Measurements from ENCODE around the gene SEZ6L.

SEZ6L gene

GRCh38 chr22:26161746-26162145 is 7.5 kb upstream of the SEZ6L start:
- CTCF ChIA-PET = no interaction called here
- no peak for DNase-seq (ENCODE audit: low spot score)
- POLR2A ChIA-PET (ENCODE audit: low non-redundant PET) = no interaction called here
- no peak for TF ChIP-seq CTCF (conservative IDR thresholded peaks at IDR 0.05; ENCODE audit: low read depth)
- H3K27ac ChIP-seq = no peak overlapping the region

GRCh38 chr22:26162926-26163325 is 6.3 kb upstream of the SEZ6L start:
- H3K27ac ChIP-seq = no peak overlapping the region
- CTCF ChIA-PET = interaction anchor here (1.0 kb wide), 1 partner anchor 10 kb away, joined by 3 read pairs; no protein-coding TSS in a partner anchor
- no peak for TF ChIP-seq CTCF (conservative IDR thresholded peaks at IDR 0.05; ENCODE audit: low read depth)
- no peak for DNase-seq (ENCODE audit: low spot score)
- POLR2A ChIA-PET (ENCODE audit: low non-redundant PET) = no interaction called here

DNA sequence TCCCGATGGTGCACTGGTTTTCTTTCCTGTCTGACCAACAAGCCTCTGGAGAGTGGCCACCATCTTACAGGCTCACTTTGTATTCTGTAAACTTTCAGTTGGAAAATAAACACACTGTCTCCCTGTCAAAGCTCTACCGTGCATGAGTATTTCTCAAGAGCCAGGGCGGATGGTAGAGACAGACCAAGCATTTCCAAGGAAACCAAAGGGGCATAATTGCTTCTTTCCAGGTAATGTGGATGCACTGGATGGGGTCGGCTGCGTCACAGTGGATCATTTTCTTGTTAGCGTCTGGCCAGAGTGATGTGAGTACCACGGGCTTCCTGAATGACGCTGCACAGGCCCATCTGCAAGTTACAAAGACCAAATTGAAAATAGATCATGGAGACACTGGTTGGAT is 5.1 kb upstream of the SEZ6L start:
- ChIA-PET CTCF (no interaction called here), POLR2A (ENCODE audit: low non-redundant PET) (no interaction called here)
- no peak for DNase-seq (ENCODE audit: low spot score)
- TF ChIP-seq CTCF (conservative IDR thresholded peaks at IDR 0.05; ENCODE audit: low read depth) = no peak
- H3K27ac ChIP-seq = no peak overlapping the region

GRCh38 chr22:26168330-26168851 is 871 bp upstream of the SEZ6L start:
- no peak overlapping the region for H3K27ac ChIP-seq
- no peak for TF ChIP-seq CTCF (conservative IDR thresholded peaks at IDR 0.05; ENCODE audit: low read depth)
- ChIA-PET POLR2A (ENCODE audit: low non-redundant PET) (no interaction called here), CTCF (no interaction called here)
- DNase-seq (ENCODE audit: low spot score) = no peak

DNA sequence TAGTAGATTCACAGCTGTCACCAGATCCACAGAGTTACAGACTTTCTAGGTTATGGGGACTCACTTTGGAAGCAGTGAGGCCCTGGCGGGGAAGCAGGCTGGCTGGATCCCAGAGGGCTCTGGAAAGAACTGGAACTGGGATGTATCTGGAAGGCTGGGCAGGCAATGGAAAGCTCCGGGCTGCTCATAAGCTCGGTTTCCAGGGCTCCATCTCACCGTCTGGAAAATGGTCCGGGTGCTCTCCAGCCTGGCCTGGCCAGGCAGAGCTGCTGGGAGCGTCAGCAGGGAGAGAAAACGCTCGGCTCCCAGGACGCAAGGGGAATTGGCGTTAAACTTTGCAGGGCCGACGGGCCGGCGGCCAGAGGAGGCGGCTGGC is 335 bp upstream of the SEZ6L start:
- no peak for TF ChIP-seq CTCF (conservative IDR thresholded peaks at IDR 0.05; ENCODE audit: low read depth)
- POLR2A ChIA-PET (ENCODE audit: low non-redundant PET) = no interaction called here
- CTCF ChIA-PET = no interaction called here
- no peak for DNase-seq (ENCODE audit: low spot score)
- H3K27ac ChIP-seq = no peak overlapping the region

- ChIA-PET CTCF (no interaction called here), POLR2A (ENCODE audit: low non-redundant PET) (no interaction called here)
- no peak overlapping the region for H3K27ac ChIP-seq
- no peak for DNase-seq (ENCODE audit: low spot score)
- no peak for TF ChIP-seq CTCF (conservative IDR thresholded peaks at IDR 0.05; ENCODE audit: low read depth)
These were observed 840 bp downstream of the SEZ6L start for GRCh38 chr22:26170112-26170492.

Data from RWPE1 (cell line).